Measurements from ENCODE around the gene C5orf63.

- TF ChIP-seq CTCF (IDR thresholded peaks at IDR 0.05; ENCODE audit: borderline replicate concordance, extremely low read depth, low read length, poor library complexity, severe bottlenecking) (no peak), EZH2 (IDR thresholded peaks at IDR 0.05; ENCODE audit: borderline replicate concordance, low read depth, low read length, severe bottlenecking) (no peak)
Observed at GRCh38 chr5:127097278-127097677, 24.0 kb upstream of the C5orf63 start.
